Right ventricle myocardium inferior (tissue), 1 donor: ENCODE data around the gene ZNF337. TPM values are rescaled to one million over a fixed set of nuclear protein-coding genes. Genes with fewer than 3 reads are reported as not detected.
"Not testable (repeated sequence)": the region's sequence is repeated elsewhere in the genome, so short reads cannot be mapped to it uniquely, and the experiment has no call there.

Source experiments
- ATAC-seq: fragments of 200-7000 bp; cut with Tn5 transposase; one replicate; pipeline ENCODE4 v1.9.1; 2020; ENCODE audit warnings: mild to moderate bottlenecking, moderate library complexity
- DNase-seq: peaks from one replicate; pipeline ENCODE4 v3.0.0; 2021; ENCODE audit errors: missing footprints
- intact Hi-C: fragments of 100-400 bp; cut with DNase I; formaldehyde crosslinking; loops from one replicate; pipeline ENCODE4 v1.11.0; 2022
- total RNA-seq: library from RNA; stranded (reverse); fragmentation: NEBNext Ultra II Directional; extraction: Animal tissue kit (Norgen Biotek cat#: 25700); gene quantifications from one replicate; pipeline ENCODE4 v1.2.1, GENCODE V29; 2021
- donor health status: DM: no; HTN: yes; CAD: no; lungs with severe emphysema.

The ZNF337 gene
- total RNA-seq, 1 donor from 2014 or later: 7.0 TPM

GRCh38 chr20:25644814-25645213, 51.8 kb downstream of the ZNF337 start:
- no peak for ATAC-seq
- intact Hi-C loops: no loop called here
- DNase-seq: no peak

- DNase-seq (no peak), ATAC-seq (no peak)
- intact Hi-C loops: no loop called here
Measured at GRCh38 chr20:25643716-25644115, 52.9 kb downstream of the ZNF337 start.

- no peak for DNase-seq
- ATAC-seq: no peak
- intact Hi-C loops: no loop called here
Measured at GRCh38 chr20:25637247-25637646, 59.4 kb downstream of the ZNF337 start.

- ATAC-seq (no peak), DNase-seq (no peak)
- intact Hi-C loops: no loop called here
Measured at GRCh38 chr20:25632940-25633790, 63.5 kb downstream of the ZNF337 start.

GRCh38 chr20:25630615-25631014, 66.0 kb downstream of the ZNF337 start:
- DNase-seq, ATAC-seq, intact Hi-C loops: not testable (repeated sequence)

GRCh38 chr20:25629816-25630499, 66.7 kb downstream of the ZNF337 start:
- no peak for DNase-seq
- ATAC-seq: no peak
- intact Hi-C loops: no loop called here

GRCh38 chr20:25626779-25627178, 69.9 kb downstream of the ZNF337 start:
- ATAC-seq (no peak), DNase-seq (no peak)
- intact Hi-C loops: no loop called here

- DNase-seq (no peak), ATAC-seq (no peak)
- intact Hi-C loops: loop anchor here (1.0 to 5.0 kb wide), 2 partner anchors 74 to 82 kb away; no protein-coding TSS in a partner anchor
Measured at GRCh38 chr20:25624500-25624939, 72.1 kb downstream of the ZNF337 start.

Other genes with a start within 250 kb of the ZNF337 start
- 7.8 TPM for gene NINL, start 111.3 kb downstream of the ZNF337 start, total RNA-seq
- 3.8 TPM for gene NANP, start 72.8 kb downstream of the ZNF337 start, total RNA-seq